Gastrocnemius medialis (tissue), 4 donors: ENCODE data around the gene FRZB.

Source experiments
- POLR2A ChIP-seq, 2 donors: fragments of 450-650 bp; IDR thresholded peaks; one replicate each; pipeline ENCODE4 v1.6.1; 2017; ENCODE audit warnings: antibody characterized with exemption in 2 of 2, mild to moderate bottlenecking in 2 of 2, moderate library complexity in 2 of 2
- TF ChIP-seq, protein P1 (sequence below), 5 experiments: fragments of 450-650 bp in 3 of 5; fragments of 200-600 bp in 2 of 5; sonication (generic) in 2 of 5; IDR thresholded peaks in 4 of 5; conservative IDR thresholded peaks in 1 of 5; 1 replicate in 4 of 5; 2 replicates in 1 of 5; pipeline ENCODE4 v1.5.1; 2016 to 2019; ENCODE audit warnings: antibody characterized with exemption in 5 of 5, mild to moderate bottlenecking in 3 of 5, moderate library complexity in 3 of 5

DNA sequence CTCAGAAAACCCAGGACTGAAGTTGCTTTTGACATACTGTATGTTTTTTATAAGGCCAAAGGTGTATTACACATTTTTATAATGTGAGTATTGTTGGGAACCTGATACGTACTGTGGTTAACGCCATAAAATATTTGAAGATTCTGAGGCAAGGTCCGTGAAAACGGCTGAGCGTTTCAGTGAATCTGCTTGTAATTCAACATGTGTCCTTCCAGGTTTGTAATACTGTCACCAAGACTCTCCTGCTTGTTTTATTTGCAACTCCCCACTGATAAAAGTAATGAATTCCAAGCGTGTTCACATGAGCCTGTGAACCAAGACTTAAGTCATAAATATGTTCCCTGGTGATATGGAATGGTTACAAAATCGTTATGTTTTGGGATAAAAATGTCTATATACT is 23.9 kb upstream of the FRZB start:
- TF ChIP-seq, protein P1, sequence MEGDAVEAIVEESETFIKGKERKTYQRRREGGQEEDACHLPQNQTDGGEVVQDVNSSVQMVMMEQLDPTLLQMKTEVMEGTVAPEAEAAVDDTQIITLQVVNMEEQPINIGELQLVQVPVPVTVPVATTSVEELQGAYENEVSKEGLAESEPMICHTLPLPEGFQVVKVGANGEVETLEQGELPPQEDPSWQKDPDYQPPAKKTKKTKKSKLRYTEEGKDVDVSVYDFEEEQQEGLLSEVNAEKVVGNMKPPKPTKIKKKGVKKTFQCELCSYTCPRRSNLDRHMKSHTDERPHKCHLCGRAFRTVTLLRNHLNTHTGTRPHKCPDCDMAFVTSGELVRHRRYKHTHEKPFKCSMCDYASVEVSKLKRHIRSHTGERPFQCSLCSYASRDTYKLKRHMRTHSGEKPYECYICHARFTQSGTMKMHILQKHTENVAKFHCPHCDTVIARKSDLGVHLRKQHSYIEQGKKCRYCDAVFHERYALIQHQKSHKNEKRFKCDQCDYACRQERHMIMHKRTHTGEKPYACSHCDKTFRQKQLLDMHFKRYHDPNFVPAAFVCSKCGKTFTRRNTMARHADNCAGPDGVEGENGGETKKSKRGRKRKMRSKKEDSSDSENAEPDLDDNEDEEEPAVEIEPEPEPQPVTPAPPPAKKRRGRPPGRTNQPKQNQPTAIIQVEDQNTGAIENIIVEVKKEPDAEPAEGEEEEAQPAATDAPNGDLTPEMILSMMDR (IDR thresholded peaks at IDR 0.05 in 4 of 5, conservative IDR thresholded peaks at IDR 0.05 in 1 of 5), result no peak
- TF ChIP-seq POLR2A (IDR thresholded peaks at IDR 0.05), result no peak
